GM12864 (cell line): ENCODE data around the gene TMPRSS9.
A peak's percentile ranks its signal among the peaks of the same experiment; 100 is the strongest.
"Not testable (repeated sequence)": the region's sequence is repeated elsewhere in the genome, so short reads cannot be mapped to it uniquely, and the experiment has no call there.

Experiments used
- DNase-seq: peaks from one replicate; pipeline ENCODE4 v3.0.0-alpha.2; 2011; ENCODE audit warnings: low read depth
- H3K4me3 ChIP-seq: 2 replicates; pipeline ENCODE4 v1.5.1; 2011; ENCODE audit warnings: mild to moderate bottlenecking, low read depth, low read length, control low read depth
- CTCF ChIP-seq: IDR thresholded peaks from 2 replicates; pipeline ENCODE4 v1.5.1; 2011; ENCODE audit warnings: low read depth, mild to moderate bottlenecking, moderate library complexity, low read length, control low read depth, inconsistent platforms; ENCODE audit errors: missing control alignments

Gene TMPRSS9

GRCh38 chr19:2460245-2460644, 100.2 kb downstream of the TMPRSS9 start:
- no peak overlapping the region for H3K4me3 ChIP-seq
- TF ChIP-seq CTCF, result no peak
- no peak for DNase-seq

- DNase-seq, result no peak
- H3K4me3 ChIP-seq, result peak overlapping the region; percentile 68
- peak; percentile 24 for TF ChIP-seq CTCF
These were observed 101.9 kb downstream of the TMPRSS9 start for GRCh38 chr19:2461751-2462634.

- DNase-seq, result no peak
- peak overlapping the region; percentile 68 for H3K4me3 ChIP-seq
- TF ChIP-seq CTCF, result no peak
These were observed 102.8 kb downstream of the TMPRSS9 start for GRCh38 chr19:2462635-2463421.

GRCh38 chr19:2463694-2464093, 103.6 kb downstream of the TMPRSS9 start:
- H3K4me3 ChIP-seq, DNase-seq: not testable (repeated sequence)

GRCh38 chr19:2464389-2464788, 104.3 kb downstream of the TMPRSS9 start:
- no peak overlapping the region for H3K4me3 ChIP-seq
- TF ChIP-seq CTCF, result no peak
- DNase-seq, result no peak

- H3K4me3 ChIP-seq, result no peak overlapping the region
- no peak for DNase-seq
- TF ChIP-seq CTCF, result no peak
These were observed 108.5 kb downstream of the TMPRSS9 start for GRCh38 chr19:2468596-2468995.

- DNase-seq, result no peak
- TF ChIP-seq CTCF, result no peak
- no peak overlapping the region for H3K4me3 ChIP-seq
These were observed 109.2 kb downstream of the TMPRSS9 start for GRCh38 chr19:2469102-2469914.

- DNase-seq, H3K4me3 ChIP-seq: not testable (repeated sequence)
These were observed 109.8 kb downstream of the TMPRSS9 start for GRCh38 chr19:2469915-2470200.
